Measurements from ENCODE around the gene DHCR24.
A peak's percentile ranks its signal among the peaks of the same experiment; 100 is the strongest.

Gene DHCR24

DNA sequence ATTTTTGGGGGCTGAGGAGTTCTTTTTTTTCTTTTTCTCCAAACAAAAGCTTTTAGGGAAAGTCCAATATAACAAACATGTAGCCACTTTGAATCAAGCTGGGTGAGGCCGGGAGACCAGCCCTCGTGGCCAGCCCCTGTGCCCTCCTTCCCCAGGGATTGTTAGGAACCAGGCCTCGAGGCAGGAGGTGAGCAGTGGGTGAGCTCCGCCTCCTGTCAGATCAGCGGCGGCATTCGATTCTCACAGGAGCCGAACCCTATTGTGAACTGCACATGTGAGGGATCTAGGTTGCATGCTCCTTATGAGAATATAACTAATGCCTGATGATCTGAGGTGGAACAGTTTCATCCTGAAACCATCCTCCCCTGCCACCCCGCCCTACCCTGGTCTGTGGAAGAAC is 44.0 kb downstream of the DHCR24 start:
- no peak for DNase-seq

DNA sequence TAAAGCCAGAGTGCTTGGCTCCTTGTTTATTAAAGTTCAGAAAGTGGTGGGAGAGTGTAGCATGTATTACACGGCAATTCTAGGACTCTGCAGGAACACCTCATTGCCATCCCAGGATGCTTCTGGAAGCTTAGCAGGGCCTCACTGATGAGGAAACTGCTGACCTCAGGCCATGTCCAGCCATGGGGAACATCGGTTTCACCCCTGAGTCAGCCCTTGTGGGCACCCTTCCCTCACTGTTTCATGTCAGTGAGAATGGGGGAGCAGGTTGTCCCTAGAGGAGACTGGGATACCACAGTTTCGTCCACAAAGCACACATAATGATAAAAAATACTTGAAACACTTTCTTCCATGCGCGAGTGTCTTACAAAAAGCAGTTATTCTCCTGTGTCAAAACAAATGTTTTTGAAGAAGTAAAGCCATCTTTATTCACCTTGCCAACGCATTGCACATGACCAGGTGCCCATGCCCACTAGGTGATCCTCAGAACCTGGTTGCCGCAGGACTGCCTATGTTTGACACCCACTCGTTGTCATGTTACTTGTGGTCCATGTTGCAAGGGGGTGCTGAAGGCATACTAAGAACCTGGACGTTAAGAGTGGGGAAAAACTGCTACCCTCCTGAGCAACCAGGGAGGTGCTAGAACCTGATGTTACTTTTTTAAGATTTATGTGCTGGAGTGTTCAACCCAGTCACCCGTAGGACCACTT is 44.6 kb downstream of the DHCR24 start:
- DNase-seq, result no peak

DNA sequence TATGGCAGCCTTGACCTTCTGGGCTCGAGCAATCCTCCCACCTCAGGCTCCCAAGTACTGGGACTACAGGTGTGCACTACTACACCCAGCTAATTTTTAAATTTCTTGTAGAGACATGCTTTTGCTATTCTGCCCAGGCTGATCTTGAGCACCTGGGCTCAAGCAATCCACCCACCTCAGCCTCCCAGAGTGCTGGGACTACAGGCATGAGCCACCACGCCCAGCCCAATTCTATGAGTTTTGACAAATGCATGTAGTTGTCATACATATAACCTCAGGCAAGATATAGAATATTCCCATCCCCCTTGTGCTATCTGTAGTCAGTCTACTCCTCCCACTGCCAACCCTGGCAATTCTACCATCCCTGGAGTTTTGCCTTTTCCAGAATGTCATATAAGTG is 47.2 kb downstream of the DHCR24 start:
- no peak for DNase-seq

DNA sequence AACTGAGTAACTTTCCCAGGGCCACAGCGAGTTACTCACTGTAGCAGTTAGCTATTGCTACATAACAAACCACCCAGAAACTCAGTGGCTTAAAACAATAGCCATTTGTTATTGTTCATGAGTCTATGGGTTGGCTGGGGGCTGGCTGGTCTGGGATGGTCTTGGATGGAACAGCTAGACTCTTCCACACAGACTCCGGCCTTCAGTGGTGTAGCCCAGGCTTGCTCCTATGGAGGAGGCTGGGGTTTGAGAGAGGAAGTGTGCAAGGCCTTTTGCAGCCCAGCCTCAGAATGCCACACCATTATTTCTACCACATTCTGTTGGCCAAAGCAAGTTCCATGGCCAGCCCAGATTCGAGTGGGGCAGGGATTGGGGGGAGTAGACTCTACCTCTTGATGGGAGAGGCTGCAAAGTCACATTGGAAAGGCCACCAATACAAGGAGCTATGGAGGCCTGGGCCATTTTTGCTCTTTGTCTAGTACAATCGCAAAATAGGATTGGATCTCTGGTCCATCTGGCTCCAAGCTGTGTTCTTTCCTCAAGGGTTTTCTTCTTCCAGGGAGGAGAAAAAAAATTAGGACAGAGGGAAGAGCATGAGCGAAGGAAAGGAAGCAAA is 48.3 kb downstream of the DHCR24 start:
- no peak for DNase-seq

DNA sequence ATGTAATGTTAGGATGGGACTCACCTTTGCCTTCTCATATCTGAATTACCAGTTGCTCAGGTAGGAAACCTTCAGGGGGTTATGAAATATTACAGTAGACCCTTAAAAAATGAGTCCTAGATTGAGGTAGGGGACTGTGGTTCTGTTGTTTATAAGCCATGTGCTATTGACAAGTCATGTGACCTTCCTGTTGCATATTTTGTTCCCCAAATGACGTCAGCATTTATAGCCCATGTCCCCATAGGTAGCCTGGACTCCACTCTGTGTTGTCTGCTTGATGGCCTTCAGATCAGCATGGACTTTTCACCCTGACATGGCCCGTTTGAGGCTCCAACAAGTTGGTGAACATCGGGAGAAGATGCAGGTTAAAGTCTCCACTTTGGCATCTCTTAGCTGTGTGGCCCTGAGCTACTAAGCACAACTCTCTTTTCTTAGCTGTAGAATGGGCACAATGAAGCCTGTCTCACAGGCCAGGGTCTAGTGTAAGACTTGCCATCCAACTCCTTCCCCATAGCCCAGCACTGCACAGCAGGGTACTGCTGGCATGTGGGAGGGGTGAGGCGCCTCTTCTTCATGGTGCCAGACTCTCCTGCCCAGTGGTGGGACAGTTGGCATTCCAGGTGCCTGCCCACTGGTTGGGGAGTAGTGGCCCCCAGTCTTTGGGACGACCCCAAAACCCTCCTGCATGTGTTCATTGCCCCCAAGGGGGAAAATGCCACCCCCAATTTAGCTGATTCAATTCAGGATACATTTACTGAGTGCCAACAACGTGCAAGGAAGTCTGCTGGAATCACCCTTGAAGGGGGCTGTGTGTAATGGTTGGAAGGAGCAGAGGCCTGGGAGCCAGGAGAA is 49.8 kb downstream of the DHCR24 start:
- no peak for DNase-seq

DNA sequence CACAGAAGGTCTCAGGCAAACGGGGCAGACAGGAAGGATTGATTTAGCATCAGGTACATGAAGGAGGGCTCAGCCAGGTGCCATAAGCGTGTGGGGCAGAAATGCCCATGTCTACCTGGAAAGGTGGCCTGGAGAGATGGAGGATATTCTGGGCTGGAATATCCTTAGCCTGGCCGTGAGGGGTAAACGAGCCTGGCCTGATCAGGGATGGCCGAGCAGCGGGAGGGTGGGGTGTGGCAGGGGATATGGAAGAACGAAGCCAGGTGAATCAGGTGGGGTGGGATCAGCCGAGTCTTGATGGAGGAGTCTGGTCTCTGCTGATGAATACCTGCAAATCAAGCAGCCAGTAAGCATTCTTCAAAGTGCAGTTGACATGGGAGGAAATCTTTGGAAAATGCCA is 50.4 kb downstream of the DHCR24 start:
- no peak for DNase-seq

DNA sequence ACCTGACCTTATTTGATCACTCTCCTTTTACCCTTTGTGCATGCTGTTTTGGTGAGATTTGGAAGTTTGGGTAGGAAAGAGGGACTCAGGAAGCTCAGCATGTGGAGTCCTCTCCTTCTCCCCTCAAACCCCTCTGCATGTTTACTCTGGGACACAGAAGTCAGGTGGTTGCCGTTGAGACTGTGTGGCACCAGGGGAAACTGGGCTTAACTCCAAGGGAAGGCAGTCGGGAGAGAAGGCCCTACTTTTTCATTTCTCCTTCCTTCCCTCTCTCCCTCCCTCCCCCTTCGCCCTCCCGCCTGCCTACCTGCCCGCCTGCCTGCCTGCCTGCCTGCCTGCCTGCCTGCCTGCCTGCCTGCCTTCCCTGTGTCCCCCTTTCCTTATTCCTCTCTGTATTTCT is 51.0 kb downstream of the DHCR24 start:
- DNase-seq, result peak; percentile 77

DNA sequence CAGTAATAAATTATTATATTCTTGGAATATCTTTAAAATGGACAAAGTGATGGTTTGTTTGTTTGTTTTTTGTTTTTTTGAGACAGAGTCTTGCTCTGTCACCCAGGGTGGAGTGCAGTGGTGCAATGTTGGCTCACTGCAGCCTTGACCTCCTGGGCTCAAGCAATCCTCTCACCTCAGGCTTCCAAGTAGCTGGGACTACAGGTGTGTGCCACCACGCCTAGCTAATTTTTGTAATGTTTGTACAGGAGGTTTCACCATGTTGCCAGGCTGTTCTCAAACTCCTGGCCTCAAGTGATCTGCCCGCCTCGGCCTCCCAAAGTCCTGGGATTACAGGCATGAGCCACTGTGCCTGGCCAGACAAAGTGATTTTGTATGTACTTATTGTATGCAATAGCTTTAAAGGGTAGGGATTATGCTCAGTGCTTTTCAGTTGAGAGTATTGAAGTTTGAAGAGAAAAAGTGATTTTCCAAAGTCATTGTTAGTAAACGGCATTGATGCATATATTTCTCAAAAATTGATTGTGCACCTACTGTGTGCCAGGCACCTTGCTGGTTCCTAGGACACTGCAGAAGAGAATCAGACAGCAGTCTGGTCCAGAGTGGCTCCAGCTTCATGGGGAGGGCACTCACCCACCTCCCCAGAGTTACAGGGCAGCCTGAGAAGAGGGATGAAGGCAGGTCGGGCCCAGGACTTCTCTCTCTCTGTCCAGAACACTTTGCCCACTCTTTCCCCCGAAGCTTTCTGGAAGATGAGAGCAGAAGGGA is 51.7 kb downstream of the DHCR24 start:
- DNase-seq, result no peak

DNA sequence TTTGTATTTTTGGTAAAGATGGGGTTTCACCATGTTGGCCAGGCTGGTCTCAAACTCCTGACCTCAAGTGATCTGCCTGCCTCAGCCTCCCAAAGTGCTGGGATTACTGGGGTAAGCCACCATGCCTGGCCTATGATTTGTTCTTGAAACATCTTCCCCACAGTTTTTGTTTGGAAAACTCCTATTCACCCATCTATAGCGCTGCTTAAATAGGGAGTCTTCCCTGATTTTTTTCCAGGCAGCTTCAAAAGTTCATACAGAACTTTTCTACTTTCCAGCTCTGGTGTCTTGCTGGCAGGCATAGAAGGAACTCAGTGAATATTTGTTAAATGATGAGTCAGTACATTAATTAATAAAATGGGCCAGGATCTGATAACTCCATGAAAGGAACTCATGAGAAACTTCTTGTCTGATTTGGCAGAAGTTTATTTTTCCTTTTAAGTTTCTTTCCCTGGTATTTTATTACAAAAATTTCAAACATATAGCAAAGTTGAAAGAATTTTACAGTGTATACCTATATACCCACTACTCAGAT is 52.9 kb downstream of the DHCR24 start:
- no peak for DNase-seq

DNA sequence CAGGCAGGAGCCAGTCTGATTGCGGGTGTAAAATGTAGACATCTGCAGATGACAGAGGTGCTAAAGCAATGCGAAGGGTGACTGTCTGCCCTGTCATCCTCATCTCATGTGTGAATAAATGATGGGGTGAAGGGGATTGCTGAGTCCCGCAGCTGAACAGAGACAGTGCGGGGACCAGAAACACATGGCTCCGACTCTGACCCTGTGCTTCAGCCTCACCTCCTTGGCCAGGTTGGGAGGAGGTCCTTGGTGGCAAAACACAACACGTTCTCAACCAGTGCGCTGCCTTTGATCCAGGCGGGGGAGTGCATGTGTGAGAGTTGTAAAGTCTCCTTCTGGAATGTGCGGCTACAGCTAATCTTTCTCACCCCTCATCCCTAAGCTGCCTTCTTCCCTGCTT is 53.9 kb downstream of the DHCR24 start:
- no peak for DNase-seq

DNA sequence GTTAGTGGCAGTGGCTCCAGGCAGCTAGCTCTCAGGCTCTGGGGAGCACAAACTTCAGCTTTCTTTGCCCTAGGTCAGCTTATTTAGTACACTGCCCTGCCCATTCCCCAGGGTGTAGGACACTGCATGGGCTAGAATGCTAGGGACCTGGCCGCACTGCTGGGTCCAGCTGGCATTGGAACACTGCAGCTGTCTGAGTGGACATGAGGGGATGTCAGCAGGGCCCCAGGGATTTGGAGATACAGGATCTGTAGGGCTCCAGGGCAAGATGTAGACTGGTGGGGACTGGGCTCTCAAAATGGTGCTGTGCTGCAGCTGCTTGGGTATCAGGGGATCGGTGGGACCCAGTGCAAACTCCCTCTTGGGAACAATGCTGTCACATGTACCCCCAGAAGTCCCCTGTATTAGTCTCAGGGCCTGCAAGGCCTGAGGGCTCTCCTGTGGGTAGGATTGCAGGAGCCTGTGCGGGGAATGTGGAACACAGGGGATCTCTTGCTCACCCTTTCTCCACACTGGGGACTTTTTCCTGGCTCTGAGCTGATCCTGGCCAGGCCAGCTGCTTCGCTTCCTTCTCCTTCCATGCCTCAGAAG is 60.7 kb downstream of the DHCR24 start:
- DNase-seq, result no peak

DNA sequence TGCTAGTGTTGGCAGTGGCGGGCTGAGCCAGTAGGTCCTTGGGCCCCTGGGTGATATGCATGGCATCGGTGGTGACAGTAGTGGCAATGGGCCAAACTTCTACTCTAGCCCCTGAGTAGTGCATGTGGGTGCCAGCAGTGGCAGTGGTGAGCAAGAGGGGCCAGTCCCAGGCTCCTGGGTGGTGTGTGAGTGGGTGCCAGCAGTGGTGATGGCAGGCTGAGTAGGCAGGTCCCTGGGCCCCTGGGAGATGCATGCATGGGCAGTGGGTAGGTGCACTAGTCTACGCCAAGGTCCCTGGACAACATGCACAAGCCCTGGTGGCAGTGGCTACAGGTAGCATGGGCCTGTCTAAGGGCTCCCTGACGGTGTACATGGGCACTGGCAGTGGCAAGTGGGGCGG is 61.3 kb downstream of the DHCR24 start:
- DNase-seq, result no peak

DNA sequence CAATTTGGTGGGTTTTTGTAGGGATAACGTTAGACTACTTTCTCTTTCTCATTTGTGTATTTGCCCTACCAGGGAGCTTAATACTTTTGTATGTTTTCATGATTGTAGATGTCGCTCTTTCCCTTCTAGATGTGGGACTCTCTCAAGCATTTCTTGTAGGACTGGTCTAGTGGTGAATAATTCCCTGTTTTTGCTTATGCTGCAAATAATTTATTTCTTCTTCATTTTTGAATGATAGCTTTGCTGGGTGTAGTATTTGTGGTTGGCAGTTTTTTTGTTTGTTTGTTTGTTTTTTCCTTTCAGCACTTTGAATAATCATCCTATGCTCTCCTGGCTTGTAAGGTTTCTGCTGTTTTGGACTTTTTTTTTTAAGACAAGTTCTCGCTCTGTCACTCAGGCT is 63.3 kb downstream of the DHCR24 start:
- no peak for DNase-seq

DNA sequence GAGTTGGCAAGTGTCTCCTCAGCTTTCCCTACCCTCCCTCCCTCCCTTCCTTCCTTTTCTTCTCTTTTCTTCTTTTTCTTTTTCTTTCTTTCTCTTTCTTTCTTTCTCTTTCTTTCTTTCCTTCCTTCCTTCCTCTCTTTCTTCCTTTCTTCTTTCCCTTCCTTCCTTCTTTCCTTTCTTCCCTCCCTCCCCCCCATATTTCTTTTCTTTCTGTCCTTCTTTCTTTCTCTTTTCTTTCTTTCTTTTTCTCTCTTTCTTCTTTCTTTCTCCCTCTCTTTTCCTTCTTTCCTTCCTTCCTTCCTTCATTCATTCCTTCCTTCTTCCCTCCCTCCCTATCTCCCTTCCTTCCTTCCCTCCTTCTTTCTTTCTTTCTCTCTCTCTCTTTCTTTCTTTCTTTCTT is 67.3 kb downstream of the DHCR24 start:
- no peak for DNase-seq

DNA sequence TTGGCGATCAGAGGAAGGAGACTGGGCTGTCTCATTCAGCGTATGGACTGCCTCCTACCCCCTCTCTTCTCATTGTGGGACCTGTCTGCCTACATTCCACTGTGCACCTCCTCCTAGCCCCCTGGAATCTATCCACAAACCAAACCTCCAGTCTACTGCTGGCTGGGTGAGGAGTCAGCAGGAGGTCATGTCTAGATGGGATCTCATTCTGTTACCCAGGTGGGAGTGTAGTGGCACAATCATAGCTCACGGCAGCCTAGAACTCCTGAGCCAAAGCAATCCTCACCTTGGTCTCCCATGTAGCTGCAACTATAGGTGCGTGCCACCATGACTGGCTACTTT is 67.8 kb downstream of the DHCR24 start:
- DNase-seq, result no peak

DNA sequence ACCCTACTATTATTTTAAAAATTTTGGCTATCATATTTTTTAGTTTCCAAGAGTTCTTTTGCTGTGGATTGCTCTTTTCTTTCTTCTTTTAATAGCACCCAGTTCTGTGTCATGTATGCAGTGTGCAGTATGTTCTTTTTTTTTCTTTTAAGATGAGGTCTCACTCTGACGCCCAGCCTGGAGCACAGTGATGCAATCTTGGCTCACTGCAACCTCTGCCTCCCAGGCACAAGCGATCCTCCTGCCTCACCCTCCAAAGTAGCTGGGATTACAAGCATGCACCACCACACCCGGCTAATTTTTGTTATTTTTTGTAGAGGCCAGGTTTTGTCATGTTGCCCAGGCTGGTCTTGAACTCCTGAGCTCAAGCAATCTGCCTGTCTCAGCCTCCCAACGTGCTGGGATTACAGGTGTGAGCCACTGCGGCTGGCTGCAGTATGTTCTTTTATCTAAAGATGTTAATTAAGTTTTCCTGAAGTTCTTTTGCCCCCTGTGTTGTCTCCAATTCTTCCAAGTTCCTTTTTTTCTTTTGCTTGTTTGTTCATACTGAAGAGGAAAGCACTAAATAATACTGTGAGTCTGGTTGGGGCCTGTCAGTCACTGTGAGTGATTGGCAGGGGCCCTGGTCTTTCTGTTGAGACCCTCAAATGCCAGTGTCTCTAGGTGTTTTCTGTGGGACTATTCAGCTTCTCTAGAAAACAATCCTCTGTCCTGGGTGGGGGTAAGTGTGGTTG is 68.4 kb downstream of the DHCR24 start:
- no peak for DNase-seq

DNA sequence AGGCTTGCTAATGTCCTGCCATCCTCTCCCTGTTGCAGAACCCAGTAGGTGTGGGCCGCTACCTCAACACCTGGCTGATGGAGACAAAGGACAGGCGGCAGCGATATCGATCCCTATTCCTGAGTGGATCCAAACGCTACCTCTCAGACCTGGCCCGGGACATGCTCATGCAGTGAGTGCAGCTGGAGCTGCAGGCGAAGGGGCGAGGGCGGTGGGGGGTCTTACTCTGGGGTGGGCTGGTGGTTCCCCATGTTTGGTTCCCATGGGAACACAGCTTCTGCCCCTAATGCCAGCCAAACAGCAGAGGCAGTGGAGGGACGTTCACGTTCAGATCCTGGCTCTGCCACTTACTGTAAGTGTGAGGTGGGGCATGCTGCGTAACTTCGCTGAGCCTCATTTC is 70.0 kb downstream of the DHCR24 start:
- DNase-seq, result no peak

DNA sequence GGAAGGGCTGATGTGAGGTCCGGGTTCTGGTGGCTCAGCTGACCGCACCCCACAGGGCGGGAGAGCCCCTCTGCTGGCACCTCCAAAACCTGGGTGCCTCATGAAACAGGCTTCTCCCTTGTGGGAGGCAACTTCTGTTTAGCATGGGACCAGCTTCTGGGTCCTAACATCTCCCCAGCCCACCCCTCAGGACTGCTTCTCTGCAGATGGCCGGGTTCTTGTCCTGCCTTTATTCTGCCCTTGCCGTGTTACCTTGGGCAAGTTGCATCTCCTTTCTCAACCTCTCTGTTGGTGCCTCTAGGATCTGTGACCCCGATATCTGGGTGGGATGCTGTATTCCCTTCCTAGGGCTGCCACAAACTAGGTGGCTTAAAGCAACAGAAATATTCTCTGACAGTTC is 70.9 kb downstream of the DHCR24 start:
- no peak for DNase-seq

DNA sequence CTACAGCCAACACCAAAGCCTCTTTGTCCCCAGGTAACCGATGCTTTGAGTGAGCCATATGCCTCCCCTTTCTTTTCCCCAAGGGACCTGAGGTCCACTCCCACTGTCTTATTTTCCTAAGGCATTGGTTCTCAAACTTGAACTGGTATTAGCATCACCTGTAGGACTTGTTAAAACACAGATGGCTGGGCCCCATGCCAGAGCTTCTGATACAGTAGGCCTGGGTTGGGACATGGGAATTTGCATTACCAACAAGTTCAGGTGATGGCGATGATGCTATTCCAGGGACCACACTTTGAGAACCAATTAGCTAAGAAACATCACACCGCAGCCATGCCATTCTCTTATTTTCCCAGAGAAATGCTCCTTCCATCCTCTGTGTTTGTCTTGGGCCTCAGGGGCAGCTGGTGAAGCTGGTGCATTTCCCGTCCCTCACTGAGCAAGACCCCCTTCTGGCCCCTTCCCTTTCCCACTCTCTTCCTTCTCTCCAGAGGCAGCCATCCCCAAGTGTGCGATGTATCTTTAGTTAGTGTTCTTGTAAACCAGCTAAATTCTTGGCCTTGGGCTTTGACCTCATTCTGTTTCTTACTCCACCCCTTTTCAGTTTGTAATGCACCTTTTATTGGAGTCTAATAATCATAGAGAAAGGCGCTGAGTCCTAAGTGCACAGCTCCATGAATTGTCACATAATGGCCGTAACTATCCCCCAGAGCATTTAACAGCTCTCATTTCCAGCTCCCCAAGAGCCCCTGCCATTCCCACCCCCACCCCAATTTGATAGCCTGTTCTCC is 71.7 kb downstream of the DHCR24 start:
- no peak for DNase-seq

DNA sequence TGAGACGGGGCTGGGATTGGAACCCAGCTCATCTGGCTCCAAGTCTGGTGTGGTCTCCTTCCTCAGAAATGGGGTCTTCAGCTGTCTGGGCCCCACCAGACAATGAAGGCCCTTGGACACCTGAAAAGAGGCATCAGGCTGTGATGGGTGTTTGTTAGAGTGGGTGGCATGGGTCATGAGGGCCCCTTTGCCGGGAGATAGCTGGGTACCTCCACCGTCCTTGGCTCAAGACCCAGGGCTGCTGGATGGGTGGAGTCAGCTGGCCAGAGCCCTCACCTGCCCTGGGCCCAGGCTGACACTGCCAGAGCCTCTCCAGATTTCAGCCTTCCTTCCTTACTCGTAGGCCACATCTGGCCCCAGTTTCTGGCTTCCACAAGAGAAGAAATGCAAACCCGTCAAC is 72.4 kb downstream of the DHCR24 start:
- no peak for DNase-seq

DNA sequence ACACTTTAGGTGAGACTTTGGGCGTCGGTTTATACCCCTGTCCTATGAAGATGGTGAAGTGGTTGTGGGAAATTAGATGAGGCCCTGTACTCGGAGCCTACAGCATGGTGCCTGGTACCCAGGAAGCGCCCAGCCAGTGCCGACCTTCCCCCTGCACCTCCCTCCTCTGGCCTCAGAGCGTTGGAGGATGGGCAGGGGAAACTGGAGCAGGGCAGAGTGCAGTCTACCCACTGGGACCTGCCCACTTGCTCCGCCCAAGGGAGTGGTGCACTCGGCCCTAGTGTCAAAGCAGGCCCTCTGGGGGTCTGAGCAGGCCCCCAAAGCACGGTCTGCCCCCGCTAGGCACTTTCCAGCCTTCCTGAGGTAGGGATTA is 72.9 kb downstream of the DHCR24 start:
- DNase-seq, result no peak
